Ramos (cell line): ENCODE data around the gene TMPRSS4.

Source experiments
- in situ Hi-C: fragments of 300-500 bp; cut with MboI; formaldehyde crosslinking; loops from one replicate; pipeline ENCODE4 v1.14.3; 2022; ENCODE audit warnings: low sequenced_read_pairs; ENCODE audit not compliant: unreplicated experiment

TMPRSS4 gene

DNA sequence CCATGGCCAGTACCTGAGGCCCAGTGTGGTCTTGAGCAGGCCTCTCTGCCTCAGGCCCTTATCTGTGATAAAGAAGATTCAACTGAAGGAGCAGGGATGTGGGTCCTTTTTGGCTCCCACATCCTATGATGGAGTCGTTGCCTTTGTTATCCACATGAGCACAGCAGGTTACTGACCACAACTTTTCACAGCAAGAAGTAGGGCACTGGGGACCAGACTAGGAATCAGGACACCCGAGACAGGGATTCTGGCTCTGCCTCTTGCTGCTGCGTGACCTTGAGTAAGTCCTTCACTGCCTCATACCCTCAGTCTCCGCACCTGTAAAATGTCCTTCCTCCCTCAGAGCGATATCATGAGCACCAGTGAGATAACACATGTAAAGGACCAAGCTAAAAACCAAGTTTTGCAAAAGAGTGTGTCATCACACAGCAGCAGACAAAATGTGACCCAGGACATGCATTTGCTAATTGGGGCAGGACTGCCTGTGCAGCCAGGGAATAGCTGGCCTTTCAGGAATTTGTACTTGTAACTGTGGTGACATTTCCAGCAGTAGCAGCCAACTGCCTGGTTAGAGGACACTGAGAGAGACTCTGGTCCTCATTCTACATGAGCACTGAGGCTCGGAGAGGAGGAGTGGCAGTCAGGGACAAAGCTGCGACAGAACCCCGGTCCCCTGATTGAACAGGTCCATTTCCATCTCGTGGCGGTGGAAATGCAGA is 23.1 kb downstream of the TMPRSS4 start:
- in situ Hi-C loops: no loop called here

DNA sequence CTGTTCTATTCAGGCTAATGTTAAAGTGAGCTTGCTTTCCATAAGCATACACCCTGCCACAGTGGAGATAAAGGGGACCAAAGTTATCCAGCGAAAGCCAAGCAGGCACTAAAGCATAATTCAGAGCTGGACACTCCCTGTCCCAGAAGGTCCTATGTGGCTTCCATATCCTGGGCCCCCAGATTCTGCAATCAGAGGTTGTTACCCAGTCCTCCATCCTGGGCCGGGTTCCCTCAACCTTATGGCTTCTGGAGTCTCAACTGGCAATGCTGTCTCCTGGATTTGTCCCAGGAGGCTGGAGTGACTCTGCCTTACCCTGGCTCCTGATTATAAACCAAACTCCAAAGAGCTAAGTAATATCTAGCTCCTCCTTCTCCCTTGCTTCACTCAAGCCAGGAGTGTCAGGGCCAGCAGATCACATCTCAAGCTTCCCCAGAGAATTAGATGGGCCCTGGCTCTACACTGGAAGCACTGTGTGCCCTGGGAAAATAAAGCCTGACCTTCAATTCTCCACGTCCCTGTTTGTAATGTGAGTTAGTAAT is 23.9 kb downstream of the TMPRSS4 start:
- in situ Hi-C loops: no loop called here

DNA sequence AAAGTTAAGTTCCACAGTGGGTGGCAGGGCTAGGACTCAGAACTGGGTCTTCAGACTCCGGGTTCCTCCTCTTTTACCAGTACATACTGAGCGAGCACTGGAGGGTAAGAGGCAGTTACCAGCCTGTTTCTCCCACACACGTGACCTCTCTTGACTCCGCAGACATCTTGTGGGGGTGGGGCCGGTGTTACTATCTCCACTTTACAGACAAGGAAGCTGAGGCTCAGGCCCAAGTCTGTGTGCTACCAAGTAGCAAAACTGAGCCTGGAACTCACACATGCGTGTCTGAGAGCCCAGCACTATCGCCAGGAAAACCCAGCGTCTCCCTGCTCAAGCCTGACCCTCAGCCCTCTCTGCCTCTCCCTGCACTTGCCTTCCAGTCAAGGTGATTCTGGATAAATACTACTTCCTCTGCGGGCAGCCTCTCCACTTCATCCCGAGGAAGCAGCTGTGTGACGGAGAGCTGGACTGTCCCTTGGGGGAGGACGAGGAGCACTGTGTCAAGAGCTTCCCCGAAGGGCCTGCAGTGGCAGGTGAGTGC is 25.9 kb downstream of the TMPRSS4 start:
- in situ Hi-C loops: no loop called here

DNA sequence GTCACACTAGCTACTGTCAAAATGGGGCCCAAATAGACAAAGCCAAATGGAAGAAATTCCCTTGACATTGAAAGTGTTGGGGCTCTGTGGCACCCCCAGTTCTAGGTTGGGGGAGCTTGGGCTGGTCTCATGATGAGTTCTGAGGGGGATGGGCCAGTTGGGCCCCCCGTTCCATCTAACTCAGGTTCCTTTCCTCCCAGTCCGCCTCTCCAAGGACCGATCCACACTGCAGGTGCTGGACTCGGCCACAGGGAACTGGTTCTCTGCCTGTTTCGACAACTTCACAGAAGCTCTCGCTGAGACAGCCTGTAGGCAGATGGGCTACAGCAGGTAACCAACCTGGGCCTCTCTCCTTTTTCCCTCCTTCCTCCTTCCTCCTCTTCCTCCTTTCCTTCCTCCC is 27.6 kb downstream of the TMPRSS4 start:
- in situ Hi-C loops: no loop called here

DNA sequence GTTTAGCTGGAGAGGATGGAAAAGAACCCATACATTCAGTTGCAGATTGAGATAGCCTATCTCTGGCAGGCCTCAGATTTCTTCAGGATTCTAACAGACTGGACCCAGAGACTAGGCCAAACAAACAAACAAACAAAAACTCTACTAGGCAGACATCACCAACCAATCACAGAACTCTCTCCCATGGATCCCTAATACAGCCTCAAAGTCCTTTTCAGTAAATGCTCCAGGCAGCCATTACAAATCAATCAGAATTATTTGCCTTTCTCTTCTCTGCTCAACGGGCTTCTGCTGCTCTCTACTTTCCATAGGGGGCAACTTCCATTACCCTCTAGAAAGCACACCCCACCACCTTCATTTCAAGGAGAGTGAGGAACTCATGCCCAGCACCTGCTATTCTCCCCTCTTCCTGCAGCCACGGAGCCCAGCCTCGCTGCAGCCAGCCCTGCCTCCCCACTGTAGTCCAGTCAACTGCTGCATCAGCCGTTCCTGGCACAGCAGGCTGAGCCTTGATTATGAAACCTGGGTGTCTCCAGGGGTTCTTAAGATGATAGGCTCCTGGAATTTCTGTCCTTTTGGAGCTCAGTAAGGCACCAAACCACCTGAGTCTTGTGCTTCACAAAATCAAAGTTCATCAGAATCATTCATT is 28.9 kb downstream of the TMPRSS4 start:
- in situ Hi-C loops: no loop called here

DNA sequence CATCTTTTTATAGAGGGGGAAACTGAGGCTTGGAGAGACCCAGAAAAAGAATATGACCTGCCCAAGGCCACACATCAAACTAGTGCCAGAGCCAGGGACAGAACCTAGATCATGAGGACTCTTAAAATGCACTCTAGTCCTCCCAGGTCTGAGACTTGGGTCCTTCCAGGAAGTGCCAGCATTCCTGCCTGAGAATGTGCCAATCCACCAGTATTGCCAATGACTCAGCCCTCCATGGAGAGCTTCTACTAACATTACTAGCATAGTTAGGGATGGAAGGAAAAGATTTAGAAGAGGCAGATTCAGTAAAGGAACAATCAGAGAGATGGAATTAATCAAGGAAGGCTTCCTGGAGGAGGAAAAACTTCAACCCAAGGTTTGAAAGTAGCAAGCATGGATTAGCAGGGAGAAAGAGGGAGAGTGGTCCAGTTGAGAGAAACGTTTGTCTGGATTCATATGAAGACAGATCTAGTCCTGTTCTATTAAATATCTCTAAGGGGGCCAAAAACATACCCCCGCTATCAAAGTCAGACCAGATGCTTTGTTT is 30.0 kb downstream of the TMPRSS4 start:
- in situ Hi-C loops: no loop called here

DNA sequence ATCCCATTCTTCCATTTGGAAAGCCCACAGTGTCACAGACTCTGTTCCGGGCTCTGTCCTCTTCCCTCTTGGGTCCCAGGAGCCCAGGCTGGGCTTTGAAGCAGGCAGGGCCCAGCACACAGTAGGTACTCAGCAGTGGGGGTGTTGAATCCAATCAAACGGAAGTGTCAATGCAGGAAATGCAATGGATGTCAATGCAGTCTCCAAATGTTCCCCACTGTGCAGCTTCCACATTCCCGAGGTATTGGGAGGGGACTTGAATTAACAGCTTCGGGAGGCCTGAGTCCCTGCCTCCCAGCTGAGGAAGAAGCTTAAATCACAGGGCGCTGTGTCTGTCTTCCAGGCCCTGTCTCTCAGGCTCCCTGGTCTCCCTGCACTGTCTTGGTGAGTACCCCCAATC is 31.6 kb downstream of the TMPRSS4 start:
- in situ Hi-C loops: no loop called here

DNA sequence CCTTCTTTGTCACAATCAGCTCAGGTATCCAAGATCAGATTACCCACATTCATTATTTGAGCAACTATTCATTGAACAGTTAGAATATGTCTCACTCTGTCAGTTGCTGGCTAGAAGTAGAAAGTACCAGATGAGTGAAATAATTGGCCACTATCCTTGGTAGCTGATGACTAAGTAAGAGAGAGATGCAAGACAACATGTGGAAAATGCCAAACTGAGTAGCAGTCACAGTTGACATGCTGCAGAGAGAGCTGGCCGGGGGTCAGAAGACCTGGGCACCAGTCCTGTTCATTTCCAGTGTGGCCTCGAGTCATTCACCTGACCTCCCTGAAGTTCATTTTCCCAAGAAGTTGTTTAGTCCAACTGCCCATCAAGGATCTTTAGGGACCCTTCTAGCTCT is 32.4 kb downstream of the TMPRSS4 start:
- in situ Hi-C loops: no loop called here

DNA sequence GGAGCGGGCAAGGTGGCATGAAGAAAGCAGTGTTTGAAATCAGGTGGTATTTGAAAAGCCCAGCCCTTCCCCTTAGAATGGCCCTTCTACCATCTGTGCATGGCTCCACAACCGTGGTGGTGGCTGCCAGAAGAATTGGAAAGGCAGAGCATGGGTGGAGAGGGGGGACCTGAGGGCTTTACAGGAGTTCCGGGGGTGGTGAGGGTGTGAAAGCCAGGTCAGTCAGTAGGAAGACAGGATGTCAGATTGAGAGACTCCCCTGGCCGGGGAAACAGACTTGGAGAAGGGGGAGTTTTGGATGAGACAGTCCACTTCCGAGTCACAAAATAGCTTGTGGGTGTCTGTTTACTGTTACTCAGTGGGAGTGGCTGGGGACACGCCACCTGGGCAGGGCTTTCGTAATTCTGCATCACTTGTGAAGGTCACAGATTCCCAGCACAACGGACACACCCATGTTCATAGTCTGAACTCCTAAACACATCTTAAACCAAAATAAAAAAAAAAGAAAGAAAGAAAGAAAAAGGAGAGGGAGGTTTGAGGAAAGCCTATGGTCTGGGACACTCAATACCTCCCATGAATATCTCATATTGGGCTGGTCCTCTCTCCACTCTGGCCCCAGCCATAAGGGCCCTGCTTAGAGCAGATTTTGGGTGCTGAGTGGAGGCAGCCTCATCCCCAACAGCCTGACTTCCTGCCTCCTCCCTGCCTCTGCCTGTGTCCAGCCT is 34.3 kb downstream of the TMPRSS4 start:
- in situ Hi-C loops: no loop called here

DNA sequence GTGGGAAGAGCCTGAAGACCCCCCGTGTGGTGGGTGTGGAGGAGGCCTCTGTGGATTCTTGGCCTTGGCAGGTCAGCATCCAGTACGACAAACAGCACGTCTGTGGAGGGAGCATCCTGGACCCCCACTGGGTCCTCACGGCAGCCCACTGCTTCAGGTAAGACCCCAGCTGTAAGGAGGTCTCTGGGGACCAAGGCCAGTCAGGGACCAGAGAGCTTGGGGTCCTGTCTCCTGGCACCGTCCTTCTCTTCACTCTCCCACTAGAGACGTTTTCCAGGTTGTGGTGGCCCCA is 34.8 kb downstream of the TMPRSS4 start:
- in situ Hi-C loops: no loop called here

DNA sequence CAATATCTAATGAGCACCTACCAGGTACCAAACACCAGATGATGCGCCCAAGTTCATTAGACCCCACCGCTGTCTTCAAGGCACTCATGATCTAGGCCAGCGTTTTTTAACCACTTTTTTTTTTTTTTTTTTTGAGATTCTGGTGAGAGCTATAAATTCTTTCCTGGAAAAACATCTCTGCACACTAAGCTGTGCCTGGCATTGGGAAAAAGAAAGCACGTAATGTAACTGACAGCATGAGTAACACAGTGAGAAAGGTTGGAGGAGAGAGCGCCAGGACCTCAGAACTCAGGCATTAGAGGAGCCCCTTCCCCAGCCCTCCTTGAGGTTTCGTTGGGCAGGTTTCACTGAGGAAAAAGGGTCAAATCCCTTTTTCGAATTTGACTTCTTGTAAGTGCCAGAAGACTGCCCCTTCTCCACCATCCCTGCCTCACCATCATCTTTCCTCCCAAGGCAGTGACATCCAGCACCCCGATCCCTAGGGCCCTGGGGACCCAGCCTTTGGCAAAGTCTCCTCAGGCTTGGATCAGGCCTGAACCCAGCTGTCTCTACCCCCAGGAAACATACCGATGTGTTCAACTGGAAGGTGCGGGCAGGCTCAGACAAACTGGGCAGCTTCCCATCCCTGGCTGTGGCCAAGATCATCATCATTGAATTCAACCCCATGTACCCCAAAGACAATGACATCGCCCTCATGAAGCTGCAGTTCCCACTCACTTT is 36.0 kb downstream of the TMPRSS4 start:
- in situ Hi-C loops: no loop called here

DNA sequence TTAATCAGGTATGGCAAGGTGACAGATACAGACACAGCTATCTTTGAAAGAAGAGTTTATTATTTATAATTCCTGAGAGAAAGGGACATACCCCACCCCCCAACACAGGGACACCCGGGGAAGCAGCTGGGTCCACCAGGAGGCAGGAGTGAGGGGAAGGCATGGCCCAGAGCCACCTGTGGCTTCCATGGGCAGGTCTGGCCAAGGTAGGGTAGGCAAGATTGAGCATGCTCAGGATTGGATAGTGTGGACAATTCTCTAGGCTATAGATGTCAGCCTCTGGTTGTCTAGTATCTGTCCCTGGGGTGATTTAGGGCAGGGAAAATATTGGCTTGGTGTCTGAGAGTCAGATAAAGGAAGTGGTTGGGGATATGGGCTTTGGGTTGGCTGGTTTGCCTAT is 37.4 kb downstream of the TMPRSS4 start:
- in situ Hi-C loops: no loop called here

DNA sequence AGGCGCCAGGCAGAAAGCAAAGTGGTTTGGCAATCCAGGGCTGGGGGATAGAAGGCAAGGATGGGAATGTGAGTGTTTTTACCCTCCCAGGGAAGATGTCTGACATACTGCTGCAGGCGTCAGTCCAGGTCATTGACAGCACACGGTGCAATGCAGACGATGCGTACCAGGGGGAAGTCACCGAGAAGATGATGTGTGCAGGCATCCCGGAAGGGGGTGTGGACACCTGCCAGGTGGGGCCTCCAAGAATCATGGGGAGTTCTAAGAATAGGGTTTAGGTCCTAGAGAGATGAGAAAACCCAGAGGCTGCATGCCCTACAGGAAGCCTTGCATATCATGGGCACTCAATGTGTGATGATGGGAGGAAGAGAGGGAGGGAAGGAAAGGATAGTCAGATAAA is 38.2 kb downstream of the TMPRSS4 start:
- in situ Hi-C loops: no loop called here

DNA sequence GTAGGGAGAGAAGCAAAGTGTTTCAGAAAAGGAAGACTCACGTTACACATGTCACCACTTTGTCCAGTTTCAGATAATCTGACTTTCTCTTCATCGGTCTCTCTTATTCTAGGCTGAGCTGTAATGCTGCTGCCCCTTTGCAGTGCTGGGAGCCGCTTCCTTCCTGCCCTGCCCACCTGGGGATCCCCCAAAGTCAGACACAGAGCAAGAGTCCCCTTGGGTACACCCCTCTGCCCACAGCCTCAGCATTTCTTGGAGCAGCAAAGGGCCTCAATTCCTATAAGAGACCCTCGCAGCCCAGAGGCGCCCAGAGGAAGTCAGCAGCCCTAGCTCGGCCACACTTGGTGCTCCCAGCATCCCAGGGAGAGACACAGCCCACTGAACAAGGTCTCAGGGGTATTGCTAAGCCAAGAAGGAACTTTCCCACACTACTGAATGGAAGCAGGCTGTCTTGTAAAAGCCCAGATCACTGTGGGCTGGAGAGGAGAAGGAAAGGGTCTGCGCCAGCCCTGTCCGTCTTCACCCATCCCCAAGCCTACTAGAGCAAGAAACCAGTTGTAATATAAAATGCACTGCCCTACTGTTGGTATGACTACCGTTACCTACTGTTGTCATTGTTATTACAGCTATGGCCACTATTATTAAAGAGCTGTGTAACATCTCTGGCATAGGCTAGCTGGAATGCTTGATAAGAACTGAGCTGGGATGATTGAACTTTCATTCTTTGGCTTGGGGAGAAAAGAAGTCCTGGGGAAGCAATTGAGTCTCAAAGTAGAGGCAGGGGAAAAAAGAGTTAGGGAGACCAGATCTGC is 41.1 kb downstream of the TMPRSS4 start:
- in situ Hi-C loops: no loop called here

DNA sequence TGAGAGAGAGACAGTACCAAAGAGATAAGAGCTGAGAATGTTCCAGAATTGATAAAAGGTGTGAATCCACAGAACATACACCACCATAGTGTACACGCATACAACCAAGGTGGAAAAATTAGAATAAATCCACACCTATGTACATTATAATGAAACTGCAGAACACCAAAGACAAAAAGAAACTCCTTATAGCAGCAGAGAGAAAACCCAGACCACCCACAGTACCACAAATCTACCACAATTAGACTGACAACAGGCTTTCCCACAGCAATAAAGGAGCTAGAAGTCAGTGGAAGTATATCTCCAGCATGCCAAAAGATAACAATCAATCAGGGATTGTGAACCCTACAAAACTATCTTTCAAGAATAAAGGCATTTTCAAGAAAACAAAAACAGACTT is 43.9 kb downstream of the TMPRSS4 start:
- in situ Hi-C loops: no loop called here

DNA sequence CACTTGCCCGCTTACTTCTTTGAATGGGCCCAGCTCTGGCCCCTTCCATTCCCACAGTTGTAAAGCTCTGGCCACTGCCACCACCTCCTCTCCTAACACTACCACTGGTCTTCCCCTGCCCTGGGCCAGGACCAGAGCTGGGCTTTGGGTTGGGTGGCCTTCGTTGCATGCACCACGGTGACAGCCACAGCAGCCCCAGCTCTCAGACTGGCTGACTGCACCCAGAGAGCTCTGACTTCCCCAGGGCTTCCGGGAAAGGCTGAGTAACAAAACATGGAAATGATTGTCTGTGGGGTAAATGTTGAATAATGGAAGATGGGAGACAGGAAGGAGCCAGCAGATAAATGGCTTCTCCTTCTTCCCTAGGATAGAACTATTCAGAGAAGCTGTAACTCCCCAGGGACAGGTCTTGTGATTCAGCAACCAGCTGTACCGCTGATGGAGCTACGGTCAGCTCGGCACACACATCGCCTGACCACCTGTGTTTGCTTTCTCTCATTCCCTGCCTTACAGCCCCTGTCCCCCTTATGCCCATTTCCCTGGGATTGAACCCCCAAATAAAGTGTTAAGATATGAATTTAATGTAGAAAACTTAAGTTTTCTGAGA is 48.2 kb downstream of the TMPRSS4 start:
- in situ Hi-C loops: no loop called here

DNA sequence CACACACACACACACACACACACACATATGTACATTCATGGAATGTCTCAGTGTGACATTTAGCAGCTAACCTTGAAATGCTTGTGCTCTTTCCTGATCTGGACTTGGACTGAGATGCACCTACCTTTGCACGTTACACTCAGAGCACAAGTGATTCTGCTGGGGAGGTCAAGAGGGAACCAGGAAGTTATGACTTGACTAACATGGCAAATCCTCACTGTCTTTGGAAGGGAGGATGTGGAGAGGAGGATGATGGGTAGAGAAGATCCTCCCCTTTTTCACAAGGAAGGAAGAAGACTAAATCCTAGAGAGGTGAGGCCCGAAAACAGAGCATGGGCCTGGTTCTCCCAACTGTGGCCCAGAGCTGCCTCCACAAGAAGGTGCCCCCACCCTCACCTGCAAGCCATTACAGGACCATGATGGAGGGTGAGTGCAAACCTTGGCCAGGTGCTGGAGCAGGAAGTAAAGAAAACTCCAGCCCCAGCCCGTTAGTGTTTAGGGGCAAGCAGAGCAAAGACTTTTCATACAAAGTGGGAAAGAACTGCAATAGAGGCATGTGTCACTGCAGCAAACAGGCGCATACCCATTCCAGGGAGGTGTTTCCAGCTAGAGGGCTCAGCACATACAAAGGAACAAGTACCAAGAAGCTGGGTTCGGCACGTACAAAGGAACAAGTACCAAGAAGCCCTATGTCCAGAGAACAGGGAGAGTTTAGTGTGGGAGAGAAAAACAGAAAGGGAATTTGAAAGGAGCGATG is 49.4 kb downstream of the TMPRSS4 start:
- in situ Hi-C loops: no loop called here

DNA sequence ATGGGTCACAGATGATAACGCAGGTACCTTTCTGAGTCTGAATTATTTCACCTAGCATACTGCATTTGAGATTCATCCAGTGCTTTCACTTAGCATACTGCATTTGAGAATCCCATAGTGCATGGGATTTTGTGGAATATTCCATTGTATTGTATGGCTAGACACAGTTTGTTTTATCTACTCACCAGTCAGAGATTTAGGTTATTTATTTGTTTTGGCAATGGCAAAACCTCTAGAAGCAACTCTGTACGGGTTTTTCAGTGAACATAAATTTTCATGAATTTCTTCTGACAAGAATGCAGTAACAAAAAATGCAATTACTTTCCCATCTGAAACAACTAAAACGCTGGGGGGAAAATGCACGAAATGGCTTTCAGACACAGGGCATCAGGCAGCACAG is 51.4 kb downstream of the TMPRSS4 start:
- in situ Hi-C loops: no loop called here
